H9 (cell line): ENCODE measurements around the gene GABRG1. TPM values are rescaled to one million over a fixed set of nuclear protein-coding genes. Genes with fewer than 3 reads are reported as not detected.

Source experiments
- DNase-seq: peaks from one replicate; pipeline ENCODE4 v3.0.0-alpha.2; 2017
- H2AFZ ChIP-seq: one replicate; pipeline ENCODE4 v1.6.1; 2013; ENCODE audit warnings: mild to moderate bottlenecking, low read length, control low read depth, moderate library complexity
- H2AK5ac ChIP-seq: 2 replicates; pipeline ENCODE4 v1.6.1; 2013; ENCODE audit warnings: low read length, control low read depth, mixed read lengths; ENCODE audit not compliant: insufficient read length
- H2BK120ac ChIP-seq: one replicate; pipeline ENCODE4 v1.6.1; 2013; ENCODE audit warnings: low read depth, mild to moderate bottlenecking, low read length, control low read depth, inconsistent platforms; ENCODE audit not compliant: poor library complexity, severe bottlenecking
- H2BK12ac ChIP-seq: 2 replicates; pipeline ENCODE4 v1.6.1; 2013; ENCODE audit warnings: low read length, control low read depth, mixed read lengths, low read depth; ENCODE audit not compliant: insufficient read length
- H2BK15ac ChIP-seq: 2 replicates; pipeline ENCODE4 v1.6.1; 2013; ENCODE audit warnings: low read depth, low read length, control low read depth
- H2BK20ac ChIP-seq: one replicate; pipeline ENCODE4 v1.6.1; 2013; ENCODE audit warnings: low read depth, mild to moderate bottlenecking, low read length, control low read depth, inconsistent platforms; ENCODE audit not compliant: poor library complexity, severe bottlenecking
- H2BK5ac ChIP-seq: 2 replicates; pipeline ENCODE4 v1.6.1; 2013; ENCODE audit warnings: low read length, control low read depth, mixed read lengths; ENCODE audit not compliant: insufficient read length
- H3K14ac ChIP-seq: 2 replicates; pipeline ENCODE4 v1.6.1; 2013; ENCODE audit warnings: low read length, control low read depth; ENCODE audit not compliant: insufficient read depth
- H3K18ac ChIP-seq: 2 replicates; pipeline ENCODE4 v1.6.1; 2013; ENCODE audit warnings: low read depth, mild to moderate bottlenecking, mixed read lengths, low read length, control low read depth; ENCODE audit not compliant: insufficient read length
- H3K23ac ChIP-seq: 2 replicates; pipeline ENCODE4 v1.6.1; 2013; ENCODE audit warnings: low read length, control low read depth, mixed read lengths, low read depth; ENCODE audit not compliant: insufficient read length
- H3K23me2 ChIP-seq: 2 replicates; pipeline ENCODE4 v1.6.1; 2013; ENCODE audit warnings: low read depth, mild to moderate bottlenecking, mixed read lengths, low read length, control low read depth; ENCODE audit not compliant: insufficient read length, poor library complexity, severe bottlenecking
- H3K27ac ChIP-seq: 2 replicates; pipeline ENCODE4 v1.5.1; 2013; ENCODE audit warnings: low read length, control low read depth, mixed read lengths, low read depth; ENCODE audit not compliant: insufficient read length
- H3K27me3 ChIP-seq: 2 replicates; pipeline ENCODE4 v1.6.1; 2013; ENCODE audit warnings: low read length, control low read depth, inconsistent platforms; ENCODE audit not compliant: insufficient read depth
- H3K4ac ChIP-seq: 2 replicates; pipeline ENCODE4 v1.6.1; 2013; ENCODE audit warnings: low read depth, mild to moderate bottlenecking, control low read depth, inconsistent platforms, low read length, moderate library complexity
- H3K4me1 ChIP-seq: 2 replicates; pipeline ENCODE4 v1.6.1; 2013; ENCODE audit warnings: low read length, control low read depth, inconsistent platforms; ENCODE audit not compliant: insufficient read depth
- H3K4me2 ChIP-seq: 2 replicates; pipeline ENCODE4 v1.6.1; 2013; ENCODE audit warnings: low read length, control low read depth, mixed read lengths; ENCODE audit not compliant: insufficient read length, insufficient read depth
- H3K56ac ChIP-seq: 2 replicates; pipeline ENCODE4 v1.6.1; 2013; ENCODE audit warnings: low read depth, mild to moderate bottlenecking, mixed read lengths, low read length, control low read depth; ENCODE audit not compliant: insufficient read length
- H3K79me1 ChIP-seq: 2 replicates; pipeline ENCODE4 v1.6.1; 2013; ENCODE audit warnings: low read depth, mild to moderate bottlenecking, moderate library complexity, low read length, control low read depth, inconsistent platforms; ENCODE audit not compliant: insufficient read depth, poor library complexity, severe bottlenecking
- H3K79me2 ChIP-seq: 2 replicates; pipeline ENCODE4 v1.6.1; 2013; ENCODE audit warnings: low read length, control low read depth, inconsistent platforms; ENCODE audit not compliant: insufficient read depth
- H3K9ac ChIP-seq: 2 replicates; pipeline ENCODE4 v1.6.1; 2013; ENCODE audit warnings: low read length, control low read depth, mixed read lengths; ENCODE audit not compliant: insufficient read length; ENCODE audit errors: extremely low read depth
- H3K9me3 ChIP-seq: one replicate; pipeline ENCODE4 v1.6.1; 2013; ENCODE audit warnings: low read depth, low read length, inconsistent platforms; ENCODE audit not compliant: control insufficient read depth
- H3T11ph ChIP-seq: one replicate; pipeline ENCODE4 v1.6.1; 2013; ENCODE audit warnings: mild to moderate bottlenecking, low read length, control low read depth, inconsistent platforms
- H4K20me1 ChIP-seq: one replicate; pipeline ENCODE4 v1.6.1; 2013; ENCODE audit not compliant: control insufficient read depth, insufficient read length, insufficient read depth
- H4K5ac ChIP-seq: 2 replicates; pipeline ENCODE4 v1.6.1; 2013; ENCODE audit warnings: low read depth, mild to moderate bottlenecking, mixed read lengths, low read length, control low read depth; ENCODE audit not compliant: insufficient read length
- H4K8ac ChIP-seq: replicated peaks from 2 replicates; pipeline ENCODE4 v1.6.1; 2013; ENCODE audit warnings: low read length, control low read depth, mixed read lengths, low read depth; ENCODE audit not compliant: insufficient read length
- H4K91ac ChIP-seq: 2 replicates; pipeline ENCODE4 v1.6.1; 2013; ENCODE audit warnings: low read depth, mild to moderate bottlenecking, moderate library complexity, mixed read lengths, low read length, control low read depth; ENCODE audit not compliant: insufficient read length
- H3K27ac Mint-ChIP-seq, 3 experiments: 2 replicates in 2 of 3; 3 replicates in 1 of 3; pipeline ENCODE4 v1.8.0; 2020 to 2021; ENCODE audit warnings: mixed read lengths in 3 of 3, mild to moderate bottlenecking in 1 of 3, moderate library complexity in 1 of 3
- H3K27me3 Mint-ChIP-seq: 2 replicates; pipeline ENCODE4 v1.8.0; 2021; ENCODE audit warnings: low read depth, mild to moderate bottlenecking, moderate library complexity, mixed read lengths
- H3K36me3 Mint-ChIP-seq, 3 experiments: 2 replicates in 2 of 3; 3 replicates in 1 of 3; pipeline ENCODE4 v1.8.0; 2020 to 2021; ENCODE audit warnings: low read depth in 3 of 3, mixed read lengths in 3 of 3; ENCODE audit not compliant: insufficient read depth in 1 of 3
- H3K4me1 Mint-ChIP-seq, 2 experiments: 2 replicates each; pipeline ENCODE4 v1.8.0; 2020; ENCODE audit warnings: mixed read lengths in 2 of 2
- H3K4me3 Mint-ChIP-seq, 2 experiments: 2 replicates in 1 of 2; 3 replicates in 1 of 2; pipeline ENCODE4 v1.8.0; 2020 to 2021; ENCODE audit warnings: mild to moderate bottlenecking in 2 of 2, mixed read lengths in 2 of 2, moderate library complexity in 1 of 2
- H3K9me3 Mint-ChIP-seq, 2 experiments: 2 replicates in 1 of 2; 3 replicates in 1 of 2; pipeline ENCODE4 v1.8.0; 2020; ENCODE audit warnings: mild to moderate bottlenecking in 2 of 2, mixed read lengths in 2 of 2, moderate library complexity in 1 of 2
- CTCF ChIP-seq: fragments of 200-600 bp; sonication (generic); conservative IDR thresholded peaks from 3 replicates; pipeline ENCODE4 v1.8.0; 2021; ENCODE audit warnings: antibody characterized with exemption, mild to moderate bottlenecking
- WGBS: extraction: QIAGEN DNeasy Blood & Tissue Kit; methylation state at CpG from one replicate; pipeline ENCODE4 v1.1.7; 2013; ENCODE audit warnings: missing lambda C conversion rate, low lambda C conversion rate, mixed read lengths; ENCODE audit not compliant: insufficient read length; ENCODE audit errors: extremely low coverage; 5-methylcytosine and 5-hydroxymethylcytosine counted together
- total RNA-seq: library from RNA; stranded (reverse); gene quantifications from 2 replicates; pipeline ENCODE4 v1.2.1, GENCODE V29; 2021

GABRG1 gene
- total RNA-seq, 1 experiment from 2014 or later, result 0.11 TPM

DNA sequence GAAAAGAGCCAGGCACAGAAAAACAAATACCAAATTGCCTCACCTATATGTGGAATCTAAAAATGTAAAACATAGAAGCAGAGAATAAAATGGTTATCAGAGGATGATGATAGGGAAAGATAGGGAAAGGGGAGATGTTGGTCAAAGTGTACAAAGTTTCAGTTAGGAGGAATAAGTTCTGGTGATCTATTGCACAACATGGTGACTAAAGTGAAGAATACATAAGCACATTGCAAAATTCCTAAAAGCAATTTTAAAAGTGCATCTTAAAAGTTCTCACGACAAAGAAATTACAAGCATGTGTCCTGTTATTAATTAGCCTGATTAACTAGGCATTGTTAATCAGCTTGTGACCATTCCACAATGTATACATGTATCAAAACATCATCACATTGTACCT is 136.0 kb downstream of the GABRG1 start:
- H3K14ac ChIP-seq, result no peak overlapping the region
- H4K8ac ChIP-seq, result no peak overlapping the region
- H2BK120ac ChIP-seq, result no peak overlapping the region
- H4K20me1 ChIP-seq, result no peaks in the 10 kb centered on the region
- H3K4me1 ChIP-seq, result peaks cover 6% of the 10 kb centered on the region; the same call in 1 of the 2 replicates
- H2BK15ac ChIP-seq, result no peak overlapping the region
- no peak overlapping the region for H2AK5ac ChIP-seq
- H3K9me3 Mint-ChIP-seq, result peaks cover 0 to 7% of the 10 kb centered on the region in 2 experiments; a peak in 2 of 5 replicates
- no peak overlapping the region for H4K5ac ChIP-seq
- H3K4ac ChIP-seq, result no peak overlapping the region
- TF ChIP-seq CTCF, result no peak
- H3T11ph ChIP-seq, result no peak overlapping the region
- WGBS, result no CpG with 5 or more reads among the region's 1 CpG
- no peak overlapping the region for H3K18ac ChIP-seq
- no peaks in the 10 kb centered on the region for H3K23me2 ChIP-seq
- no peak overlapping the region for H3K23ac ChIP-seq
- no peak overlapping the region for H4K91ac ChIP-seq
- no peaks in the 10 kb centered on the region for H3K27me3 Mint-ChIP-seq
- H3K9ac ChIP-seq, result no peak overlapping the region
- no peak overlapping the region for H3K4me2 ChIP-seq
- no peak for DNase-seq
- no peak overlapping the region for H2AFZ ChIP-seq
- no peaks in the 10 kb centered on the region for H3K27me3 ChIP-seq
- H3K36me3 Mint-ChIP-seq, result peaks cover 0 to 4% (median 0%) of the 10 kb centered on the region in 3 experiments; a peak in 1 of 7 replicates
- no peaks in the 10 kb centered on the region for H3K79me1 ChIP-seq
- peaks cover 16 to 23% of the 10 kb centered on the region in 2 experiments for H3K4me1 Mint-ChIP-seq
- H3K4me3 Mint-ChIP-seq, result no peak overlapping the region
- H3K27ac Mint-ChIP-seq, result no peak overlapping the region
- no peak overlapping the region for H3K56ac ChIP-seq
- no peak overlapping the region for H2BK20ac ChIP-seq
- no peak overlapping the region for H2BK5ac ChIP-seq
- H2BK12ac ChIP-seq, result no peak overlapping the region
- no peaks in the 10 kb centered on the region for H3K79me2 ChIP-seq
- H3K9me3 ChIP-seq, result no peaks in the 10 kb centered on the region
- no peak overlapping the region for H3K27ac ChIP-seq
